Right hindlimb (tissue), 1 donor: ENCODE measurements around the gene CDH8.

Source experiments
- DNase-seq: peaks from one replicate; pipeline ENCODE4 v3.0.0-alpha.2; 2018

The CDH8 gene

GRCh38 chr16:62029947-62030346, 6.3 kb downstream of the CDH8 start:
- DNase-seq = no peak

GRCh38 chr16:62022688-62023087, 13.6 kb downstream of the CDH8 start:
- DNase-seq = no peak

- peak; percentile 56 for DNase-seq
Observed at GRCh38 chr16:62021161-62021581, 15.1 kb downstream of the CDH8 start.

- no peak for DNase-seq
Observed at GRCh38 chr16:62020681-62021080, 15.6 kb downstream of the CDH8 start.

GRCh38 chr16:62019851-62020250, 16.4 kb downstream of the CDH8 start:
- DNase-seq = no peak

GRCh38 chr16:62018301-62019060, 17.8 kb downstream of the CDH8 start:
- no peak for DNase-seq

GRCh38 chr16:62014319-62014923, 21.8 kb downstream of the CDH8 start:
- DNase-seq = no peak

- DNase-seq = no peak
Observed at GRCh38 chr16:62010186-62010585, 26.1 kb downstream of the CDH8 start.

- DNase-seq = no peak
Observed at GRCh38 chr16:61998460-61998859, 37.8 kb downstream of the CDH8 start.

GRCh38 chr16:61993108-61993507, 43.1 kb downstream of the CDH8 start:
- no peak for DNase-seq

- no peak for DNase-seq
Observed at GRCh38 chr16:61987474-61988012, 48.7 kb downstream of the CDH8 start.

GRCh38 chr16:61969077-61969382, 67.2 kb downstream of the CDH8 start:
- DNase-seq = no peak

GRCh38 chr16:61968242-61969076, 67.8 kb downstream of the CDH8 start:
- peak; percentile 22 for DNase-seq

- no peak for DNase-seq
Observed at GRCh38 chr16:61957075-61957855, 79.0 kb downstream of the CDH8 start.

- no peak for DNase-seq
Observed at GRCh38 chr16:61952841-61953240, 83.4 kb downstream of the CDH8 start.

GRCh38 chr16:61948414-61948813, 87.8 kb downstream of the CDH8 start:
- DNase-seq = no peak

GRCh38 chr16:61946019-61946418, 90.2 kb downstream of the CDH8 start:
- DNase-seq = no peak

- no peak for DNase-seq
Observed at GRCh38 chr16:61945511-61945910, 90.7 kb downstream of the CDH8 start.

GRCh38 chr16:61944004-61944403, 92.2 kb downstream of the CDH8 start:
- DNase-seq = no peak

- DNase-seq = no peak
Observed at GRCh38 chr16:61940611-61941010, 95.6 kb downstream of the CDH8 start.

- DNase-seq = no peak
Observed at GRCh38 chr16:61937646-61938045, 98.6 kb downstream of the CDH8 start.

GRCh38 chr16:61936522-61936921, 99.7 kb downstream of the CDH8 start:
- no peak for DNase-seq

GRCh38 chr16:61934601-61935000, 101.6 kb downstream of the CDH8 start:
- no peak for DNase-seq
